Left lung (tissue), 10 donors: Measurements from ENCODE around the gene RNU5B-1. TPM values are rescaled to one million over a fixed set of nuclear protein-coding genes. Genes with fewer than 3 reads are reported as not detected.
"Not testable (repeated sequence)": the region's sequence is repeated elsewhere in the genome, so short reads cannot be mapped to it uniquely, and the experiment has no call there.

Experiments used
- ATAC-seq: fragments of 200-7000 bp; cut with Tn5 transposase; one replicate; pipeline ENCODE4 v1.9.1; 2020; ENCODE audit warnings: moderate library complexity
- DNase-seq, 4 donors: peaks; one replicate each; pipeline ENCODE4 v3.0.0-alpha.2; 2013 to 2020
- H3K27ac ChIP-seq, 2 donors: fragments of 200-600 bp; sonication (generic) in 1 of 2; one replicate each; pipeline versions ENCODE4 v1.5.0 to v1.8.0; 2020 to 2021
- H3K27me3 ChIP-seq, 2 donors: fragments of 200-600 bp; sonication (generic) in 1 of 2; one replicate each; pipeline versions ENCODE4 v1.5.0 to v1.8.0; 2020 to 2021
- H3K36me3 ChIP-seq, 2 donors: fragments of 200-600 bp; sonication (generic) in 1 of 2; one replicate each; pipeline versions ENCODE4 v1.5.0 to v1.8.0; 2020 to 2021
- H3K4me1 ChIP-seq, 2 donors: fragments of 200-600 bp; one replicate each; pipeline ENCODE4 v1.8.0; 2021
- H3K4me3 ChIP-seq, 2 donors: fragments of 200-600 bp; sonication (generic) in 1 of 2; one replicate each; pipeline versions ENCODE4 v1.5.0 to v1.8.0; 2020 to 2021; ENCODE audit warnings: mild to moderate bottlenecking in 1 of 2
- H3K9me3 ChIP-seq, 2 donors: fragments of 200-600 bp; sonication (generic) in 1 of 2; one replicate each; pipeline versions ENCODE4 v1.5.0 to v1.8.0; 2020 to 2021
- CTCF ChIP-seq, 2 donors: fragments of 200-600 bp; sonication (generic) in 1 of 2; IDR thresholded peaks; one replicate each; pipeline versions ENCODE4 v1.5.0 to v1.8.0; 2021; ENCODE audit warnings: antibody characterized with exemption in 2 of 2
- intact Hi-C, 2 donors: fragments of 100-400 bp; cut with DNase I; formaldehyde crosslinking; loops; one replicate each; pipeline versions ENCODE4 v1.11.2 to v1.14.2; 2022
- polyA plus RNA-seq, 6 donors: library from polyadenylated mRNA; unstranded; fragments of 120-200 nt; gene quantifications; one replicate each; pipeline ENCODE4 v1.2.1, GENCODE V29; 2013; ENCODE audit not compliant: insufficient read length in 6 of 6
- total RNA-seq, 2 donors: library from RNA; stranded (reverse); fragmentation: NEBNext Ultra II Directional; extraction: Animal tissue kit (Norgen Biotek cat#: 25700); gene quantifications; one replicate each; pipeline ENCODE4 v1.2.1, GENCODE V29; 2021
- donor health status: DM: no; HTN: yes; CAD: no.
- donor health status: DM: no; HTN: no; CAD: no.

The RNU5B-1 gene
- total and polyA plus RNA-seq, 8 donors = 26.6 TPM; not detected in 7

- Histone ChIP-seq H3K36me3 (no peaks in the 10 kb centered on the region), H3K4me1 (no peaks in the 10 kb centered on the region), H3K27ac (no peak overlapping the region), H3K4me3 (no peak overlapping the region), H3K9me3 (no peaks in the 10 kb centered on the region), H3K27me3 (peaks cover 0 to 4% of the 10 kb centered on the region in 2 donors)
- no peak for TF ChIP-seq CTCF (IDR thresholded peaks at IDR 0.05)
- peak in 1 of 4 donors; percentile 10 for DNase-seq
- no peak for ATAC-seq
- intact Hi-C loops = no loop called here
Observed at GRCh38 chr15:65343374-65343981, 39.0 kb downstream of the RNU5B-1 start.

GRCh38 chr15:65344214-65344913 is 39.9 kb downstream of the RNU5B-1 start:
- H3K9me3 ChIP-seq = no peaks in the 10 kb centered on the region
- ATAC-seq (no peak), DNase-seq (peak in 1 of 4 donors; percentile 12)
- no peak overlapping the region for H3K4me3 ChIP-seq
- intact Hi-C loops = no loop called here
- no peaks in the 10 kb centered on the region for H3K36me3 ChIP-seq
- peaks cover 0 to 4% of the 10 kb centered on the region in 2 donors for H3K27me3 ChIP-seq
- H3K4me1 ChIP-seq = no peaks in the 10 kb centered on the region
- TF ChIP-seq CTCF (IDR thresholded peaks at IDR 0.05) = no peak
- H3K27ac ChIP-seq = no peak overlapping the region

- H3K36me3 ChIP-seq = no peaks in the 10 kb centered on the region
- H3K4me3 ChIP-seq = no peak overlapping the region
- H3K27me3 ChIP-seq = peaks cover 0 to 4% of the 10 kb centered on the region in 2 donors
- no peak for ATAC-seq
- DNase-seq = no peak
- H3K27ac ChIP-seq = no peak overlapping the region
- intact Hi-C loops = no loop called here
- no peaks in the 10 kb centered on the region for H3K4me1 ChIP-seq
- TF ChIP-seq CTCF (IDR thresholded peaks at IDR 0.05) = no peak
- H3K9me3 ChIP-seq = no peaks in the 10 kb centered on the region
Observed at GRCh38 chr15:65344914-65345275, 40.4 kb downstream of the RNU5B-1 start.

- no peak overlapping the region for H3K4me3 ChIP-seq
- intact Hi-C loops = no loop called here
- DNase-seq (no peak), ATAC-seq (no peak)
- no peaks in the 10 kb centered on the region for H3K4me1 ChIP-seq
- H3K27me3 ChIP-seq = peaks cover 0 to 8% of the 10 kb centered on the region in 2 donors
- peaks cover 0 to 6% of the 10 kb centered on the region in 2 donors for H3K9me3 ChIP-seq
- H3K36me3 ChIP-seq = no peaks in the 10 kb centered on the region
- H3K27ac ChIP-seq = no peak overlapping the region
- TF ChIP-seq CTCF (IDR thresholded peaks at IDR 0.05) = no peak
Observed at GRCh38 chr15:65346856-65347598, 42.5 kb downstream of the RNU5B-1 start.

GRCh38 chr15:65347756-65348155 is 43.3 kb downstream of the RNU5B-1 start:
- H3K36me3 ChIP-seq, ATAC-seq, H3K4me1 ChIP-seq, H3K27me3 ChIP-seq, intact Hi-C loops, DNase-seq, H3K4me3 ChIP-seq, H3K27ac ChIP-seq: not testable (repeated sequence)
- H3K9me3 ChIP-seq = peaks cover 0 to 13% of the 10 kb centered on the region in 2 donors
